ENCODE results near the gene HTRA3. TPM values are rescaled to one million over a fixed set of nuclear protein-coding genes. Genes with fewer than 3 reads are reported as not detected.
A peak's percentile ranks its signal among the peaks of the same experiment; 100 is the strongest.
"Not testable (repeated sequence)": the region's sequence is repeated elsewhere in the genome, so short reads cannot be mapped to it uniquely, and the experiment has no call there.

HTRA3 gene
- total and polyA plus RNA-seq, 3 donors from 2014 or later: 6.1 to 17.3 (median 12.2) TPM

GRCh38 chr4:8336412-8337075 is 67.0 kb downstream of the HTRA3 start:
- no peak overlapping the region for H3K27ac ChIP-seq
- no peak for TF ChIP-seq POLR2A (IDR thresholded peaks at IDR 0.05)
- TF ChIP-seq CTCF (IDR thresholded peaks at IDR 0.05): no peak
- no peaks in the 10 kb centered on the region for H3K9me3 ChIP-seq
- H3K27me3 ChIP-seq: no peaks in the 10 kb centered on the region
- H3K4me3 ChIP-seq: no peak overlapping the region
- DNase-seq: no peak
- no peaks in the 10 kb centered on the region for H3K36me3 ChIP-seq (ENCODE audit: low read depth, missing control alignments)
- intact Hi-C loops (cut with DNase I; ENCODE audit: low total_unique reads): no loop called here
- peaks cover 17% of the 10 kb centered on the region for H3K4me1 ChIP-seq
- WGBS, 2 donors: 92 to 93% methylated on average over 7 of the region's 7 CpGs

- Histone ChIP-seq H3K9me3 (no peaks in the 10 kb centered on the region), H3K4me1 (peaks cover 34% of the 10 kb centered on the region), H3K27ac (no peak overlapping the region), H3K36me3 (ENCODE audit: low read depth, missing control alignments) (no peaks in the 10 kb centered on the region), H3K27me3 (no peaks in the 10 kb centered on the region), H3K4me3 (no peak overlapping the region)
- no peak for TF ChIP-seq CTCF (IDR thresholded peaks at IDR 0.05)
- no peak for TF ChIP-seq POLR2A (IDR thresholded peaks at IDR 0.05)
- WGBS, 2 donors: 81 to 83% methylated on average over 4 of the region's 4 CpGs
- intact Hi-C loops (cut with DNase I; ENCODE audit: low total_unique reads): no loop called here
- DNase-seq: no peak
These were observed 68.9 kb downstream of the HTRA3 start for GRCh38 chr4:8338351-8338961.

DNA sequence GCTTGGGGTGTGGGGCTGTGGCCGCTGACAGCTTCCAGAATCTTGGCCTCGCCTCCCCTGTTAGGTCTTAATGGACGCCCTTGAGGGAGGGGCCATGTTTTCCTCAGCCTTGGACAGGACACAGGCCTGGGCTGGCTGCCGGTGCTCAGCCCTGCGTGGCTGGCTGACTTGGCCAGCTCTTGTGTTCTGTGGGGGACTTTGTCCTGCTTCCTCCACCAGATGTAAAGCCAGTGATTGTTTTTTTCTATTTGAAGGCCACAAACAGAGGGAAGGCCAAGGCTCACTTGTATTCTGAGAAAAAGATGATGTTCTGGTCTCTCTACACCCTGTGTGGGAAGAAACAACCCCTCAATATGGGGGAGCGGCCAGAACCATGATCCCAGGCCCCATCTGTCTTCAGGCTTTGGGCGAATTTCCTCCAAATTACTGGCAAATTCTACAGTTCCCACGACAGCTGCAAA is 71.3 kb downstream of the HTRA3 start:
- Histone ChIP-seq H3K9me3 (no peaks in the 10 kb centered on the region), H3K36me3 (ENCODE audit: low read depth, missing control alignments) (no peaks in the 10 kb centered on the region), H3K4me3 (no peak overlapping the region), H3K27ac (peak overlapping the region; percentile 37 to 71), H3K4me1 (peaks cover 36% of the 10 kb centered on the region), H3K27me3 (no peaks in the 10 kb centered on the region)
- WGBS, 2 donors: 25 to 40% methylated on average over 3 to 8 of the region's 8 CpGs
- peak; percentile 85 for DNase-seq
- TF ChIP-seq CTCF (IDR thresholded peaks at IDR 0.05): no peak
- no peak for TF ChIP-seq POLR2A (IDR thresholded peaks at IDR 0.05)
- intact Hi-C loops (cut with DNase I; ENCODE audit: low total_unique reads): no loop called here

DNA sequence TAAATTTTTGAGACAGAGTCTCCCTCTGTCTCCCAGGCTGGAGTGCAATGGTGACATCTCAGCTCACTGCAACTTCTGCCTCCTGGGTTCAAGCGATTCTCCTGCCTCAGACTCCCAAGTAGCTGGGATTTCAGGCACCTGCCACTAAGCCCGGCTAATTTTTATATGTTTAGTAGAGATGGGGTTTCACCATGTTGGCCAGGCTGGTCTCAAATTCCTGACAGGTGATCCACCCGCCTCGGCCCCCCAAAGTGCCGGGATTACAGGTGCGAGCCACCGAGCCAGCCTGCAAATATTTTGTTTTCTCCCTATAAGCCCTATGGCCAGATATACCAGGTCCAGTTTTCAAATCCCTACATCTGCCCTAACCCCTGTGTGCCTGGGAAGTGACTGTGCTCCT is 71.7 kb downstream of the HTRA3 start:
- WGBS, 2 donors: 51 to 58% methylated on average over 7 of the region's 7 CpGs
- DNase-seq; H3K36me3 ChIP-seq (ENCODE audit: low read depth, missing control alignments); H3K9me3 ChIP-seq; H3K27me3 ChIP-seq; intact Hi-C loops (cut with DNase I; ENCODE audit: low total_unique reads); H3K4me3 ChIP-seq: not testable (repeated sequence)
- peak overlapping the region; percentile 37 to 71 for H3K27ac ChIP-seq
- H3K4me1 ChIP-seq: peaks cover 36% of the 10 kb centered on the region

- intact Hi-C loops (cut with DNase I; ENCODE audit: low total_unique reads): no loop called here
- Histone ChIP-seq H3K4me1 (peaks cover 39% of the 10 kb centered on the region), H3K27me3 (no peaks in the 10 kb centered on the region), H3K27ac (peak overlapping the region; percentile 37 to 71), H3K36me3 (ENCODE audit: low read depth, missing control alignments) (no peaks in the 10 kb centered on the region), H3K9me3 (no peaks in the 10 kb centered on the region), H3K4me3 (no peak overlapping the region)
- WGBS, 2 donors: 50 to 54% methylated on average over 10 of the region's 10 CpGs
- DNase-seq: peak; percentile 68
- no peak for TF ChIP-seq CTCF (IDR thresholded peaks at IDR 0.05)
- no peak for TF ChIP-seq POLR2A (IDR thresholded peaks at IDR 0.05)
These were observed 72.1 kb downstream of the HTRA3 start for GRCh38 chr4:8341691-8342090.
